Measurements from ENCODE around the gene NOS1AP. TPM values are rescaled to one million over a fixed set of nuclear protein-coding genes. Genes with fewer than 3 reads are reported as not detected.

Gene NOS1AP
- total RNA-seq, 1 experiment from 2014 or later, result not detected

- Histone ChIP-seq H3K4me3 (no peak within 1 kb of the TSS), H3K27me3 (replicated peaks) (no peaks in the 10 kb centered on the region)
- no peak for DNase-seq (ENCODE audit: low read depth in 1 of 2, low spot score in 2 of 2)
These were observed 307.2 kb downstream of the NOS1AP start, which contains the start of gene SPATA46 for GRCh38 chr1:162376691-162377090. TSS of gene SPATA46 (minus strand) at chr1:162376854. CDS start at chr1:162376790, 64 bp downstream.

GRCh38 chr1:162380061-162380846 lies 310.8 kb downstream of the NOS1AP start:
- H3K4me1 ChIP-seq (replicated peaks), result no peaks in the 10 kb centered on the region
- H3K27me3 ChIP-seq (replicated peaks), result no peaks in the 10 kb centered on the region
- peak in 1 of 2 experiments; percentile 13 for DNase-seq (ENCODE audit: low read depth in 1 of 2, low spot score in 2 of 2)
- H3K36me3 ChIP-seq, result no peaks in the 10 kb centered on the region
- no peak overlapping the region for H3K27ac ChIP-seq
- H3K9me3 ChIP-seq (replicated peaks), result no peaks in the 10 kb centered on the region
- H3K4me3 ChIP-seq, result no peak overlapping the region

More at GRCh38 chr1:162376691-162377090, 307.2 kb downstream of the NOS1AP start, which contains the start of gene SPATA46:
- Histone ChIP-seq H3K27ac (no peak within 1 kb of the TSS), H3K36me3 (no peaks in the 10 kb centered on the region), H3K9me3 (replicated peaks) (no peaks in the 10 kb centered on the region), H3K4me1 (replicated peaks) (peaks cover 8% of the 10 kb centered on the region)

- Histone ChIP-seq H3K4me3 (no peak within 1 kb of the TSS), H3K9me3 (replicated peaks) (no peaks in the 10 kb centered on the region), H3K4me1 (replicated peaks) (no peaks in the 10 kb centered on the region), H3K36me3 (no peaks in the 10 kb centered on the region), H3K27me3 (replicated peaks) (no peaks in the 10 kb centered on the region), H3K27ac (no peak within 1 kb of the TSS)
- DNase-seq (ENCODE audit: low read depth in 1 of 2, low spot score in 2 of 2), result peak in 1 of 2 experiments; percentile 14
These were observed 311.9 kb downstream of the NOS1AP start, which contains the start of gene C1orf226 for GRCh38 chr1:162381383-162381782. TSS of gene C1orf226 (plus strand) at chr1:162381728. CDS start at chr1:162381902, 174 bp downstream.

- no peaks in the 10 kb centered on the region for H3K4me1 ChIP-seq (replicated peaks)
- no peak overlapping the region for H3K27ac ChIP-seq
- peak in 1 of 2 experiments; percentile 26 for DNase-seq (ENCODE audit: low read depth in 1 of 2, low spot score in 2 of 2)
- H3K27me3 ChIP-seq (replicated peaks), result no peaks in the 10 kb centered on the region
- no peaks in the 10 kb centered on the region for H3K36me3 ChIP-seq
- no peak overlapping the region for H3K4me3 ChIP-seq
- H3K9me3 ChIP-seq (replicated peaks), result no peaks in the 10 kb centered on the region
These were observed 312.7 kb downstream of the NOS1AP start for GRCh38 chr1:162381941-162382750.

GRCh38 chr1:162383091-162383490 lies 313.6 kb downstream of the NOS1AP start:
- H3K4me3 ChIP-seq, result no peak overlapping the region
- peak in 1 of 2 experiments; percentile 30 for DNase-seq (ENCODE audit: low read depth in 1 of 2, low spot score in 2 of 2)
- no peaks in the 10 kb centered on the region for H3K36me3 ChIP-seq

GRCh38 chr1:162383516-162383915 lies 314.0 kb downstream of the NOS1AP start:
- Histone ChIP-seq H3K36me3 (no peaks in the 10 kb centered on the region), H3K9me3 (replicated peaks) (no peaks in the 10 kb centered on the region), H3K27me3 (replicated peaks) (no peaks in the 10 kb centered on the region), H3K4me1 (replicated peaks) (no peaks in the 10 kb centered on the region), H3K4me3 (no peak overlapping the region), H3K27ac (no peak overlapping the region)
- no peak for DNase-seq (ENCODE audit: low read depth in 1 of 2, low spot score in 2 of 2)

More at GRCh38 chr1:162383091-162383490, 313.6 kb downstream of the NOS1AP start:
- no peaks in the 10 kb centered on the region for H3K27me3 ChIP-seq (replicated peaks)
- no peaks in the 10 kb centered on the region for H3K4me1 ChIP-seq (replicated peaks)
- H3K27ac ChIP-seq, result no peak overlapping the region
- H3K9me3 ChIP-seq (replicated peaks), result no peaks in the 10 kb centered on the region

DNA sequence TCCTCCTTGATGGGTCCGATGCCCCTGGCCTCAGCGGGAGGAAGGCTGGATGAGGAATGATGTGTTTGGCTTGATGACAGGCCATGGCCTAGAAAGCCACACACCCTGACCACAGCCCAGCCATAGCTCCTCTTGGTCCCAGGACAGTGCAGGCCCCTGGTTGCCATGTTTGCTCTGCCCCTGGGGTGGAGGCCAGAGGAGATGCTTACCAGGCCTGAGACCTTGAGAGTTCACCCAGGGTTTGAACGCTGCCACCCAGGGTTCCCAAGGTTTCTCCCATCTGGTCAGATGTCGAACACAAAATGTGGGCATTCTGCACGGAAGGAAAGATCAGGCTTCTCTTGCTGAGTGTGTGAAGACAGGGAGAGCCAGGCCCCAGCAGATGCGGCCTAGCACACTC lies 314.6 kb downstream of the NOS1AP start:
- no peaks in the 10 kb centered on the region for H3K27me3 ChIP-seq (replicated peaks)
- no peaks in the 10 kb centered on the region for H3K9me3 ChIP-seq (replicated peaks)
- no peak overlapping the region for H3K4me3 ChIP-seq
- H3K4me1 ChIP-seq (replicated peaks), result peaks cover 2% of the 10 kb centered on the region; the same call in 1 of the 2 replicates
- no peaks in the 10 kb centered on the region for H3K36me3 ChIP-seq
- DNase-seq (ENCODE audit: low read depth in 1 of 2, low spot score in 2 of 2), result peak in 1 of 2 experiments; percentile 37
- no peak overlapping the region for H3K27ac ChIP-seq

GRCh38 chr1:162384601-162385279 lies 315.2 kb downstream of the NOS1AP start:
- Histone ChIP-seq H3K4me1 (replicated peaks) (peaks cover 6% of the 10 kb centered on the region; the same call in 1 of the 2 replicates), H3K9me3 (replicated peaks) (no peaks in the 10 kb centered on the region), H3K27me3 (replicated peaks) (no peaks in the 10 kb centered on the region), H3K36me3 (no peaks in the 10 kb centered on the region), H3K27ac (no peak overlapping the region), H3K4me3 (no peak overlapping the region)
- DNase-seq (ENCODE audit: low read depth in 1 of 2, low spot score in 2 of 2), result peak in 1 of 2 experiments; percentile 30

DNA sequence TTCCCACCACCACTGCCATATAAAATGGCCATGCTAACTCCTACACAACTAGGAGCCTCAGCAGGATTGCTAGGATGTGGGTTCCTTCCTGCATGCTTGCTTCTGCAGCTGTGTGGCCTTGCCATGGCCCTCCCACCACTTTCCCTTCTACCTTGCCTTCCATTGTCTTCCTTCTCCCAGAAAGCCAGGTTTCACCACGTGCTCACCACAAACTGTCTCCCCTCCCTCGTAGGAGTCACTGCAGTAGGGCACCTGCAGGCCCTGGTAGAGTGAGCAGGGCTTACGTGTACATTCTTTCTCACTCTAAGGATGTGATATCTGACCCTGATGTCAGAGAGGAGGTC lies 315.8 kb downstream of the NOS1AP start:
- H3K27ac ChIP-seq, result no peak overlapping the region
- DNase-seq (ENCODE audit: low read depth in 1 of 2, low spot score in 2 of 2), result peak in 1 of 2 experiments; percentile 25
- H3K36me3 ChIP-seq, result no peaks in the 10 kb centered on the region
- no peak overlapping the region for H3K4me3 ChIP-seq
- no peaks in the 10 kb centered on the region for H3K9me3 ChIP-seq (replicated peaks)
- H3K4me1 ChIP-seq (replicated peaks), result peaks cover 6% of the 10 kb centered on the region; the same call in 1 of the 2 replicates
- no peaks in the 10 kb centered on the region for H3K27me3 ChIP-seq (replicated peaks)

DNA sequence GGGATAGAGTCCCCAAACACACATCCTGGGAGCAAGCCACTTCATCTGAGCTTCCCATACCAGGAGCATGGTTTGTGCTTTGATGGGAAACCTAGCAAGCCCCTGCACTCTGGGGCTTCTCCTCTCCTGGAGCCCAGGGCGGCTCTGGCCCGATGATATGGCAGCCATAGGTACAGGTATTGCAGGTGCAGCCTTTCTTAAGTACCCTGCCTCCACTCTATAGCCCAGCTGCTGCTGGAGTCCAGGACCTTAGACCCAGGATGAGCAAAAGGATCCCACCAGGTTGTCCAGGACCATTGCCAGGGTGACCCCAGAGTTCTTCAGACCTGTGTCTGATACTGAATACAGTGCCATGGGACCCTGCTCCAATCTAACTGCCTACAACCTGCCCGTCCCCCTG lies 316.2 kb downstream of the NOS1AP start:
- Histone ChIP-seq H3K4me3 (no peak overlapping the region), H3K4me1 (replicated peaks) (peaks cover 6% of the 10 kb centered on the region; the same call in 1 of the 2 replicates), H3K36me3 (no peaks in the 10 kb centered on the region), H3K9me3 (replicated peaks) (no peaks in the 10 kb centered on the region), H3K27me3 (replicated peaks) (no peaks in the 10 kb centered on the region), H3K27ac (no peak overlapping the region)
- peak in 1 of 2 experiments; percentile 16 for DNase-seq (ENCODE audit: low read depth in 1 of 2, low spot score in 2 of 2)

DNA sequence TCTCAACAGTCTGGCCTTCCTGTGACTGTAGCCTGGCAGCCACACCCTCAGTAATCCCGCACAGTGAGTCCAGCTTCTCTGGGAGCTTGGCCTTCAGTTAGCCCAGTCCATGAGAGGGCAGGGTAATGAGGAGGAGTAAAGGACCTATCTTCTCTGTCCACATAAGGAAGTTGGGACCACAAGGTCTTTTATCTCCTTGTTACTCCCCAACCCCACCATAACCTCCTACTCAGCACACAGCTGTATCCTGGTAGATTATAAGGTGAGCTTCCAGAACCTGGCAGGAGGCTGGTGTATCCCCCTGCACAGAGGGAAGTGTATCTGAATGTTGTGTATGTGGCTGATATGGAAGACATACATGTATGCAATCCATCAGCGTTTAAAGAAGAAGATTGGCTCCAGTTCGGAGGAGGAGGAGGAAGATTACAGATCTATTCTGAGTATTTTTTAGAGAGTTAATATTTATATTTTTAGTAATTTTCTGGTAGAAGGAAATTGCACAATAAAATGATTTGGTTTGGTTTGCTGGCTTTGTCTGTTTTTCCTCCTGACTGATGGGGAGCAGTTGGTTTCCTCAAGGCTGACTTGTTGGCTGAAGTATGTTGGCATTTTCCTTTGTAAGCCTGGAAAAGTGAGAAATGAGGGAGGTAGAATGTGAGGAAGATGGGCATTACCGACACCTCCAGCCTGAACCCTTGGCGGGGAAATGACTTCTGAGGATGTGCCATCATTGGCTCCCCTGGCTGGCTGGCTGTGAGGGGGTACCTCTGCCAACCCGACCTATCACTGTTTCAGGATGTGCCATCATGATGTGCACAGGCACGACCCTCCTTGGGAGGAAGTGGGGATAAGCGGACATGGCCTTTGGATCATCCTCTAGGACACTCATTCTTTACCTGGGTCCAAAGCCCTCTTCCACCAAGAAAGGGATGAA lies 317.1 kb downstream of the NOS1AP start:
- Histone ChIP-seq H3K4me1 (replicated peaks) (peaks cover 6% of the 10 kb centered on the region; the same call in 1 of the 2 replicates), H3K4me3 (no peak overlapping the region), H3K9me3 (replicated peaks) (no peaks in the 10 kb centered on the region), H3K36me3 (no peaks in the 10 kb centered on the region), H3K27ac (no peak overlapping the region), H3K27me3 (replicated peaks) (no peaks in the 10 kb centered on the region)
- DNase-seq (ENCODE audit: low read depth in 1 of 2, low spot score in 2 of 2), result no peak

GRCh38 chr1:162387226-162388082 lies 318.0 kb downstream of the NOS1AP start:
- no peak overlapping the region for H3K4me3 ChIP-seq
- H3K4me1 ChIP-seq (replicated peaks), result peaks cover 6% of the 10 kb centered on the region; the same call in 1 of the 2 replicates
- no peaks in the 10 kb centered on the region for H3K27me3 ChIP-seq (replicated peaks)
- no peaks in the 10 kb centered on the region for H3K36me3 ChIP-seq
- H3K27ac ChIP-seq, result no peak overlapping the region
- no peaks in the 10 kb centered on the region for H3K9me3 ChIP-seq (replicated peaks)
- no peak for DNase-seq (ENCODE audit: low read depth in 1 of 2, low spot score in 2 of 2)

Measured in SJSA1 (cell line).